ENCODE measurements around the gene FGF6. TPM values are rescaled to one million over a fixed set of nuclear protein-coding genes. Genes with fewer than 3 reads are reported as not detected.

FGF6 gene
- total and polyA plus RNA-seq, 10 of the 15 experiments (the other 5 are each of a cell fraction or from before 2014, with no cell fraction given) = not detected

DNA sequence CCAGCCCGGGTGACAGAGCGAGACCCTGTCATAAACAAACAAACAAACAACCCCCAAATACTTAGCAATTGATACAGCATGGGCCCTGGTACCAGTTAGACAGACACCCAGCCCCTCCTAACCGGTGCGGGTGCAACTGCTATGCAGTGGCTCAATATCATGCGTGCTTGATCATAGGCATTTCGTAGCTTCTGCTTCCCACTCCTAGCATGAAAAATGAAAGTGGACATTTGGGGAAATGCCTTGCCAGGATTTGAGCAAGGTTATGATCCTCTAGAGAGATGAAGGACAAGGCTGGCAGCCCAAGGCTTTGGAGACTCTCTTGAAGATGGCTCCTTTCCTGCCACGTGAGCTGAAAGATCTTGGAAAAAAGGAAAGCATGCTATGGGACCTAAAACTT, 13.7 kb downstream of the FGF6 start:
- no peak overlapping the region for H2AFZ ChIP-seq (ENCODE audit: control insufficient read depth, low read depth, low read length)
- CTCF ChIA-PET = interaction anchor here (4.7 kb wide), 1 partner anchor 11 kb away, joined by 17 read pairs; no protein-coding TSS in a partner anchor

More for the DNA sequence above, 13.7 kb downstream of the FGF6 start:
- Histone ChIP-seq H3K9me3 (replicated peaks; ENCODE audit: control insufficient read depth, insufficient read depth, low read length) (peaks cover 6% of the 10 kb centered on the region; the same call in 2 of the 3 replicates), H3K9ac (ENCODE audit: control insufficient read depth, insufficient read depth, low read length) (no peak overlapping the region), H3K36me3 (ENCODE audit: control insufficient read depth in 2 of 2, insufficient read depth in 2 of 2, low read length in 1 of 2) (no peaks in the 10 kb centered on the region), H3K4me1 (ENCODE audit: control insufficient read depth, insufficient read depth, low read length) (no peaks in the 10 kb centered on the region), H3K4me2 (ENCODE audit: control insufficient read depth, insufficient read depth) (no peak overlapping the region), H3K79me2 (ENCODE audit: control insufficient read depth, insufficient read depth, low read length) (no peaks in the 10 kb centered on the region), H3K27me3 (replicated peaks in 1 of 2; ENCODE audit: control insufficient read depth in 2 of 2, insufficient read depth in 2 of 2, low read length in 1 of 2) (no peaks in the 10 kb centered on the region; a peak in 1 of 4 replicates), H3K4me3 (no peak overlapping the region), H3K27ac (ENCODE audit: control insufficient read depth, insufficient read depth) (no peak overlapping the region), H4K20me1 (ENCODE audit: control insufficient read depth, insufficient read depth) (no peaks in the 10 kb centered on the region)
- ATAC-seq (no peak), FAIRE-seq (no peak), DNase-seq (ENCODE audit: low read depth, low spot score) (no peak)
- no peak for TF ChIP-seq CBFB (IDR thresholded peaks at IDR 0.05; ENCODE audit: low read depth)
- TF ChIP-seq YBX1 (IDR thresholded peaks at IDR 0.05) = no peak
- TF ChIP-seq KLF5 (IDR thresholded peaks at IDR 0.05; ENCODE audit: partially characterized antibody) = no peak
- TF ChIP-seq SUZ12 (IDR thresholded peaks at IDR 0.05; ENCODE audit: unreplicated experiment) = no peak
- no peak for TF ChIP-seq ZNF622 (IDR thresholded peaks at IDR 0.05)
- no peak for TF ChIP-seq PKNOX1 (IDR thresholded peaks at IDR 0.05)
- TF ChIP-seq EGR1 (IDR thresholded peaks at IDR 0.05; ENCODE audit: borderline replicate concordance in 1 of 2, low read depth in 2 of 2, low read length in 2 of 2) = no peak
- TF ChIP-seq POLR2AphosphoS2 (IDR thresholded peaks at IDR 0.05; ENCODE audit: low read depth, low read length) = no peak
- TF ChIP-seq, protein P1, sequence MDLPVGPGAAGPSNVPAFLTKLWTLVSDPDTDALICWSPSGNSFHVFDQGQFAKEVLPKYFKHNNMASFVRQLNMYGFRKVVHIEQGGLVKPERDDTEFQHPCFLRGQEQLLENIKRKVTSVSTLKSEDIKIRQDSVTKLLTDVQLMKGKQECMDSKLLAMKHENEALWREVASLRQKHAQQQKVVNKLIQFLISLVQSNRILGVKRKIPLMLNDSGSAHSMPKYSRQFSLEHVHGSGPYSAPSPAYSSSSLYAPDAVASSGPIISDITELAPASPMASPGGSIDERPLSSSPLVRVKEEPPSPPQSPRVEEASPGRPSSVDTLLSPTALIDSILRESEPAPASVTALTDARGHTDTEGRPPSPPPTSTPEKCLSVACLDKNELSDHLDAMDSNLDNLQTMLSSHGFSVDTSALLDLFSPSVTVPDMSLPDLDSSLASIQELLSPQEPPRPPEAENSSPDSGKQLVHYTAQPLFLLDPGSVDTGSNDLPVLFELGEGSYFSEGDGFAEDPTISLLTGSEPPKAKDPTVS (IDR thresholded peaks at IDR 0.05; ENCODE audit: low read depth, low read length) = no peak
- TF ChIP-seq HDAC6 (IDR thresholded peaks at IDR 0.05; ENCODE audit: unreplicated experiment) = no peak
- TF ChIP-seq MEF2B (IDR thresholded peaks at IDR 0.05; ENCODE audit: partially characterized antibody, poor library complexity, severe bottlenecking) = no peak
- no peak for TF ChIP-seq FOS (IDR thresholded peaks at IDR 0.05; ENCODE audit: borderline replicate concordance, extremely low read depth, insufficient read length)
- TF ChIP-seq, protein P2, sequence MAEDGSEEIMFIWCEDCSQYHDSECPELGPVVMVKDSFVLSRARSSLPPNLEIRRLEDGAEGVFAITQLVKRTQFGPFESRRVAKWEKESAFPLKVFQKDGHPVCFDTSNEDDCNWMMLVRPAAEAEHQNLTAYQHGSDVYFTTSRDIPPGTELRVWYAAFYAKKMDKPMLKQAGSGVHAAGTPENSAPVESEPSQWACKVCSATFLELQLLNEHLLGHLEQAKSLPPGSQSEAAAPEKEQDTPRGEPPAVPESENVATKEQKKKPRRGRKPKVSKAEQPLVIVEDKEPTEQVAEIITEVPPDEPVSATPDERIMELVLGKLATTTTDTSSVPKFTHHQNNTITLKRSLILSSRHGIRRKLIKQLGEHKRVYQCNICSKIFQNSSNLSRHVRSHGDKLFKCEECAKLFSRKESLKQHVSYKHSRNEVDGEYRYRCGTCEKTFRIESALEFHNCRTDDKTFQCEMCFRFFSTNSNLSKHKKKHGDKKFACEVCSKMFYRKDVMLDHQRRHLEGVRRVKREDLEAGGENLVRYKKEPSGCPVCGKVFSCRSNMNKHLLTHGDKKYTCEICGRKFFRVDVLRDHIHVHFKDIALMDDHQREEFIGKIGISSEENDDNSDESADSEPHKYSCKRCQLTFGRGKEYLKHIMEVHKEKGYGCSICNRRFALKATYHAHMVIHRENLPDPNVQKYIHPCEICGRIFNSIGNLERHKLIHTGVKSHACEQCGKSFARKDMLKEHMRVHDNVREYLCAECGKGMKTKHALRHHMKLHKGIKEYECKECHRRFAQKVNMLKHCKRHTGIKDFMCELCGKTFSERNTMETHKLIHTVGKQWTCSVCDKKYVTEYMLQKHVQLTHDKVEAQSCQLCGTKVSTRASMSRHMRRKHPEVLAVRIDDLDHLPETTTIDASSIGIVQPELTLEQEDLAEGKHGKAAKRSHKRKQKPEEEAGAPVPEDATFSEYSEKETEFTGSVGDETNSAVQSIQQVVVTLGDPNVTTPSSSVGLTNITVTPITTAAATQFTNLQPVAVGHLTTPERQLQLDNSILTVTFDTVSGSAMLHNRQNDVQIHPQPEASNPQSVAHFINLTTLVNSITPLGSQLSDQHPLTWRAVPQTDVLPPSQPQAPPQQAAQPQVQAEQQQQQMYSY (CRISPR knock-in tag; IDR thresholded peaks at IDR 0.05) = no peak
- no peak for TF ChIP-seq ETV6 (conservative IDR thresholded peaks at IDR 0.05 in 1 of 2, IDR thresholded peaks at IDR 0.05 in 1 of 2; ENCODE audit: borderline replicate concordance in 1 of 2, low read depth in 1 of 2)
- POLR2A ChIA-PET = no interaction called here
- in situ Hi-C loops (cut with MboI) (no loop called here), intact Hi-C loops (cut with micrococcal nuclease; ENCODE audit: unreplicated experiment) (no loop called here)
- no TSS peak for BruUV-seq (replicated peaks)
- 47% methylated on average over 7 of the region's 7 CpGs for WGBS (ENCODE audit: insufficient coverage, insufficient replicate concordance, low lambda C conversion rate, missing lambda C conversion rate)
- SMC1A ChIA-PET (ENCODE audit: uncharacterized antibody, unreplicated experiment) = no interaction called here
- RAD21 ChIA-PET (ENCODE audit: unreplicated experiment) = no interaction called here

Data from GM12878 (cell line).